Hepatocyte (in vitro differentiated cells): ENCODE results near the gene ZNF432. TPM values are rescaled to one million over a fixed set of nuclear protein-coding genes. Genes with fewer than 3 reads are reported as not detected.
A peak's percentile ranks its signal among the peaks of the same experiment; 100 is the strongest.
"Not testable (repeated sequence)": the region's sequence is repeated elsewhere in the genome, so short reads cannot be mapped to it uniquely, and the experiment has no call there.

Experiments
- DNase-seq: peaks from one replicate; pipeline ENCODE4 v3.0.0-alpha.2; 2016; ENCODE audit warnings: low spot score
- H2AFZ ChIP-seq: fragments of 200-600 bp; sonication (generic); 2 replicates; pipeline ENCODE4 v1.6.0; 2016; ENCODE audit warnings: antibody characterized with exemption, mild to moderate bottlenecking
- H3K27ac ChIP-seq: fragments of 200-600 bp; sonication (generic); 2 replicates; pipeline ENCODE4 v1.5.1; 2016; ENCODE audit warnings: mild to moderate bottlenecking
- H3K27me3 ChIP-seq: fragments of 200-600 bp; sonication (generic); 2 replicates; pipeline ENCODE4 v1.6.1; 2016
- H3K36me3 ChIP-seq: fragments of 200-600 bp; sonication (generic); replicated peaks from 2 replicates; pipeline ENCODE4 v1.5.1; 2016; ENCODE audit warnings: low read depth; ENCODE audit not compliant: insufficient read depth
- H3K4me1 ChIP-seq: fragments of 200-600 bp; sonication (generic); 2 replicates; pipeline ENCODE4 v1.5.1; 2016; ENCODE audit warnings: mild to moderate bottlenecking, moderate library complexity; ENCODE audit not compliant: insufficient read depth
- H3K4me2 ChIP-seq: fragments of 200-600 bp; sonication (generic); 2 replicates; pipeline ENCODE4 v1.6.0; 2016
- H3K4me3 ChIP-seq: fragments of 200-600 bp; sonication (generic); 2 replicates; pipeline ENCODE4 v1.5.1; 2016; ENCODE audit warnings: mild to moderate bottlenecking
- H3K79me2 ChIP-seq: fragments of 200-600 bp; sonication (generic); 2 replicates; pipeline ENCODE4 v1.6.0; 2017; ENCODE audit warnings: mild to moderate bottlenecking
- H3K9me2 ChIP-seq: fragments of 200-600 bp; sonication (generic); replicated peaks from 2 replicates; pipeline ENCODE4 v1.6.0; 2017; ENCODE audit warnings: mild to moderate bottlenecking; ENCODE audit not compliant: insufficient read depth
- H3K9me3 ChIP-seq: fragments of 200-600 bp; sonication (generic); 2 replicates; pipeline ENCODE4 v1.5.1; 2016; ENCODE audit warnings: low read depth, mild to moderate bottlenecking
- H4K20me1 ChIP-seq: fragments of 200-600 bp; sonication (generic); 2 replicates; pipeline ENCODE4 v1.6.0; 2016; ENCODE audit warnings: mild to moderate bottlenecking; ENCODE audit not compliant: insufficient read depth, poor library complexity, severe bottlenecking
- CTCF ChIP-seq: fragments of 200-600 bp; sonication (generic); IDR thresholded peaks from 2 replicates; pipeline ENCODE4 v1.5.1; 2016; ENCODE audit warnings: antibody characterized with exemption, mild to moderate bottlenecking; ENCODE audit not compliant: poor library complexity
- EZH2 ChIP-seq: fragments of 200-600 bp; sonication (generic); IDR thresholded peaks from 2 replicates; pipeline ENCODE4 v1.6.1; 2016; ENCODE audit warnings: antibody characterized with exemption, mild to moderate bottlenecking, borderline replicate concordance
- EZH2phosphoT487 ChIP-seq: fragments of 200-600 bp; sonication (generic); IDR thresholded peaks from one replicate; pipeline ENCODE4 v1.6.1; 2018; ENCODE audit warnings: antibody characterized with exemption, mild to moderate bottlenecking, low read depth, moderate library complexity; ENCODE audit not compliant: unreplicated experiment, severe bottlenecking
- WGBS: methylation state at CpG from one replicate; pipeline ENCODE4 v1.1.6; 2016; ENCODE audit warnings: low lambda C conversion rate; ENCODE audit errors: missing lambda C conversion rate; 5-methylcytosine and 5-hydroxymethylcytosine counted together
- polyA plus RNA-seq: library from polyadenylated mRNA; unstranded; fragments of >200 nt; fragmentation: Nextera tagmentation; extraction: Ambion mirVana; gene quantifications from 2 replicates; pipeline ENCODE4 v1.2.1, GENCODE V29; 2016
- total RNA-seq: library from RNA; depleted of rRNA; stranded (reverse); fragments of >200 nt; gene quantifications from 2 replicates; pipeline ENCODE4 v1.2.3, GENCODE V29; 2014

ZNF432 gene
- 7.4 and 10.1 TPM in 2 replicates for total RNA-seq
- 3.4 and 4.8 TPM in 2 replicates for polyA plus RNA-seq

- H3K79me2 ChIP-seq = peaks cover 19% of the 10 kb centered on the region
- H3K9me3 ChIP-seq = peaks cover 22% of the 10 kb centered on the region
These were observed at the start of gene ZNF432 for GRCh38 chr19:52048555-52049501. Gene ZNF432 (minus strand): TSS chr19:52048838. CDS start chr19:52046868, 1,970 bp downstream.

DNA sequence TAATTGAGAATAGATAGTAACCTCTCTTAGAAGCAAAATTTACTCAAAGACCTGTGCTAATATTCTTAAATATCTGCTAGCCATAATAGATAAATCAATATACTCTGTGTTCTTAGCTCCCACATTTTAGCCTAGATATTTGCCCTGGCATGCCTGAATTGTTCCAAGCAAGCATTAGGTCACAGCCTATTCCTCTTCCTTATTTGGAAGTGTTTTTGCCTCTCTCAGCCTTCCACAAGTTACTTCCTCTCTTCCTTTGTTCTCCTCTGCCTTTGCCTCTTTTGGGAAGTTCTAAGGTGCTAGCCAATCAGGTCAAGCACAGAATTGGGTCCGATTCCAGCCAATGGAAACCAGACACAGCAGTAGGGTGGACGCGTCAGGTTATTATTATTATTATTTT lies 47.8 kb upstream of the ZNF432 start:
- not testable (repeated sequence) for H3K27me3 ChIP-seq, H3K9me2 ChIP-seq, H3K4me2 ChIP-seq, H3K27ac ChIP-seq, DNase-seq, H3K4me3 ChIP-seq, H3K4me1 ChIP-seq, H4K20me1 ChIP-seq
- Histone ChIP-seq H3K79me2 (peaks cover 39% of the 10 kb centered on the region), H3K9me3 (peaks cover 23% of the 10 kb centered on the region), H2AFZ (peak overlapping the region; percentile 54), H3K36me3 (peaks cover 12% of the 10 kb centered on the region)
- WGBS = 98% methylated on average over 3 of the region's 3 CpGs

More at GRCh38 chr19:52048555-52049501, at the start of gene ZNF432:
- Histone ChIP-seq H3K27ac (peak within 1 kb of the TSS; percentile 97), H2AFZ (peak within 1 kb of the TSS; percentile 87), H4K20me1 (no peaks in the 10 kb centered on the region), H3K4me2 (peak within 1 kb of the TSS; percentile 76), H3K36me3 (peaks cover 4% of the 10 kb centered on the region), H3K4me3 (peak within 1 kb of the TSS; percentile 80), H3K9me2 (no peaks in the 10 kb centered on the region), H3K27me3 (no peaks in the 10 kb centered on the region), H3K4me1 (no peaks in the 10 kb centered on the region)
- DNase-seq = peak; percentile 96
- WGBS = 1% methylated on average over 60 of the region's 60 CpGs
- TF ChIP-seq CTCF = no peak
- TF ChIP-seq EZH2phosphoT487 = no peak
- no peak for TF ChIP-seq EZH2

- TF ChIP-seq EZH2phosphoT487 = no peak
- no peak for TF ChIP-seq CTCF
- TF ChIP-seq EZH2 = no peak
- H3K9me3 ChIP-seq = peaks cover 26% of the 10 kb centered on the region
- peak within 1 kb of the TSS; percentile 93 for H3K4me2 ChIP-seq
- no peaks in the 10 kb centered on the region for H3K27me3 ChIP-seq
- peaks cover 12% of the 10 kb centered on the region for H3K36me3 ChIP-seq
- H2AFZ ChIP-seq = peak within 1 kb of the TSS; percentile 77
- no peaks in the 10 kb centered on the region for H3K9me2 ChIP-seq
- H3K27ac ChIP-seq = peak within 1 kb of the TSS; percentile 93
- WGBS = 2% methylated on average over 52 of the region's 59 CpGs
- H4K20me1 ChIP-seq = no peaks in the 10 kb centered on the region
- H3K79me2 ChIP-seq = peaks cover 43% of the 10 kb centered on the region
- peak; percentile 96 for DNase-seq
- H3K4me1 ChIP-seq = peaks cover 7% of the 10 kb centered on the region
- peak within 1 kb of the TSS; percentile 67 for H3K4me3 ChIP-seq
These were observed 46.8 kb upstream of the ZNF432 start, which contains the start of gene ZNF841 for GRCh38 chr19:52095172-52096014. Gene ZNF841 (minus strand): TSS chr19:52095765. CDS start chr19:52084801, 10,964 bp downstream.
